Endothelial cell of umbilical vein (primary cell): ENCODE data around the gene RAB39B. TPM values are rescaled to one million over a fixed set of nuclear protein-coding genes. Genes with fewer than 3 reads are reported as not detected.

ENCODE experiments used
- BruUV-seq: library from RNA; stranded (reverse); fragments of 400-500 nt; replicated peaks from 2 replicates; lab custom pipeline; 2021; lab: Mats Ljungman, UMichigan
- CTCF ChIA-PET: fragments of 300-600, 350-600 bp; sonication (Branson Sonifier 250); formaldehyde crosslinking; loops from one replicate; lab custom pipeline; 2021; ENCODE audit warnings: antibody characterized with exemption, inconsistent platforms; lab: Charles Lee
- POLR2A ChIA-PET: fragments of 300-600, 350-600 bp; sonication (Branson Sonifier 250); formaldehyde crosslinking; loops from one replicate; lab custom pipeline; 2021; ENCODE audit warnings: antibody characterized with exemption, inconsistent platforms; lab: Charles Lee
- DNase-seq: peaks from one replicate; pipeline ENCODE4 v3.0.0-alpha.2; 2011; ENCODE audit warnings: low read depth, low spot score
- FAIRE-seq: peaks from 2 replicates; lab custom pipeline; 2011; peaks lifted over from hg19 to GRCh38; lab: Jason Lieb, UNC
- H2AFZ ChIP-seq: 2 replicates; pipeline ENCODE4 v1.6.0; 2012; ENCODE audit warnings: low read depth, low read length, control low read depth, inconsistent platforms
- H3K27ac ChIP-seq: 2 replicates; pipeline ENCODE4 v1.5.1; 2011; ENCODE audit warnings: low read depth, mild to moderate bottlenecking, control low read depth, low read length, moderate library complexity; ENCODE audit not compliant: insufficient read depth
- H3K27me3 ChIP-seq, 2 experiments: 2 replicates each; pipeline versions ENCODE4 v1.6.0 to v1.6.1; 2011; ENCODE audit warnings: low read length in 2 of 2, mixed read lengths in 1 of 2; ENCODE audit not compliant: control insufficient read depth in 2 of 2, insufficient read depth in 2 of 2
- H3K36me3 ChIP-seq, 2 experiments: 2 replicates in 1 of 2; 3 replicates in 1 of 2; pipeline ENCODE4 v1.5.1; 2011; ENCODE audit warnings: low read length in 2 of 2, mild to moderate bottlenecking in 1 of 2, moderate library complexity in 1 of 2; ENCODE audit not compliant: control insufficient read depth in 2 of 2, insufficient read depth in 2 of 2; ENCODE audit errors: extremely low read depth in 1 of 2
- H3K4me1 ChIP-seq: 3 replicates; pipeline ENCODE4 v1.5.1; 2011; ENCODE audit warnings: mild to moderate bottlenecking, low read length; ENCODE audit not compliant: control insufficient read depth, insufficient read depth; ENCODE audit errors: extremely low read depth
- H3K4me2 ChIP-seq: 2 replicates; pipeline ENCODE4 v1.6.1; 2011; ENCODE audit warnings: low read length, control low read depth, mixed read lengths; ENCODE audit not compliant: insufficient read depth
- H3K4me3 ChIP-seq, 3 experiments: fragments of 200-600 bp in 1 of 3; sonication (generic), shearing (Covaris generic) in 1 of 3; replicated peaks in 1 of 3; 2 replicates each; pipeline ENCODE4 v1.5.1; 2011 to 2016; ENCODE audit warnings: control low read depth in 3 of 3, low read length in 3 of 3, mild to moderate bottlenecking in 2 of 3, inconsistent platforms in 1 of 3, low read depth in 1 of 3, moderate library complexity in 1 of 3; ENCODE audit not compliant: insufficient read depth in 1 of 3
- H3K79me2 ChIP-seq: 2 replicates; pipeline ENCODE4 v1.6.0; 2012; ENCODE audit warnings: low read length, inconsistent platforms; ENCODE audit not compliant: control insufficient read depth, insufficient read depth
- H3K9ac ChIP-seq: replicated peaks from 2 replicates; pipeline ENCODE3; 2011; ENCODE audit warnings: low read length, control low read depth; ENCODE audit not compliant: insufficient read depth; ENCODE audit errors: extremely low read depth
- H3K9me1 ChIP-seq: replicated peaks from 3 replicates; pipeline ENCODE4 v1.6.0; 2011; ENCODE audit warnings: mild to moderate bottlenecking, low read length; ENCODE audit not compliant: control insufficient read depth, insufficient read depth; ENCODE audit errors: extremely low read depth
- H3K9me3 ChIP-seq: replicated peaks from 2 replicates; pipeline ENCODE4 v1.5.1; 2012; ENCODE audit warnings: low read length, inconsistent platforms; ENCODE audit not compliant: control insufficient read depth, insufficient read depth
- H4K20me1 ChIP-seq: replicated peaks from 2 replicates; pipeline ENCODE3; 2011; ENCODE audit warnings: mild to moderate bottlenecking, low read length; ENCODE audit not compliant: control insufficient read depth, insufficient read depth; ENCODE audit errors: extremely low read depth
- CTCF ChIP-seq, 2 donors: IDR thresholded peaks; 1 replicate in 1 of 2; 2 replicates in 1 of 2; pipeline ENCODE4 v1.5.1; 2011; ENCODE audit warnings: low read length in 2 of 2, mild to moderate bottlenecking in 2 of 2, moderate library complexity in 2 of 2, control low read depth in 1 of 2, inconsistent platforms in 1 of 2, low read depth in 1 of 2; ENCODE audit not compliant: insufficient read depth in 1 of 2; ENCODE audit errors: extremely low read depth in 1 of 2
- EZH2 ChIP-seq: IDR thresholded peaks from 2 replicates; pipeline ENCODE4 v1.6.1; 2012; ENCODE audit warnings: borderline replicate concordance, low read depth, mild to moderate bottlenecking, moderate library complexity, low read length, inconsistent platforms; ENCODE audit not compliant: severe bottlenecking
- FOS ChIP-seq: IDR thresholded peaks from 2 replicates; pipeline ENCODE4 v1.6.1; 2011; ENCODE audit warnings: mild to moderate bottlenecking, low read length, moderate library complexity, borderline replicate concordance; ENCODE audit not compliant: insufficient read depth
- GATA2 ChIP-seq: IDR thresholded peaks from 2 replicates; pipeline ENCODE4 v1.7.0; 2011; ENCODE audit warnings: low read depth, mild to moderate bottlenecking, moderate library complexity, mixed read lengths, low read length; ENCODE audit not compliant: insufficient read length, insufficient read depth
- JUN ChIP-seq: IDR thresholded peaks from 2 replicates; pipeline ENCODE4 v1.6.1; 2011; ENCODE audit warnings: borderline replicate concordance, low read depth; ENCODE audit not compliant: insufficient read length, insufficient read depth
- MAX ChIP-seq: IDR thresholded peaks from 2 replicates; pipeline ENCODE4 v1.6.1; 2011; ENCODE audit not compliant: insufficient read depth, insufficient read length
- MYC ChIP-seq: IDR thresholded peaks from one replicate; pipeline ENCODE4 v1.6.1; 2011; ENCODE audit warnings: mild to moderate bottlenecking, low read depth, low read length
- POLR2A ChIP-seq: IDR thresholded peaks from 2 replicates; pipeline ENCODE4 v1.6.1; 2012; ENCODE audit warnings: low read depth, mild to moderate bottlenecking, control low read depth, low read length
- POLR2AphosphoS5 ChIP-seq: IDR thresholded peaks from 2 replicates; pipeline ENCODE4 v1.6.1; 2012; ENCODE audit warnings: low read depth, mild to moderate bottlenecking, control low read depth, low read length, moderate library complexity; ENCODE audit not compliant: insufficient read depth
- dilution Hi-C: fragments of 300-500 bp; cut with MboI; formaldehyde crosslinking; loops from one replicate; pipeline ENCODE4 v1.15.0; 2019; ENCODE audit warnings: low sequenced_read_pairs; ENCODE audit not compliant: extremely low pct_ligation_motif_present
- intact Hi-C: fragments of 100-400 bp; cut with micrococcal nuclease; formaldehyde crosslinking; loops from one replicate; pipeline ENCODE4 v1.10.0; 2022
- polyA plus RNA-seq, 4 experiments: library from polyadenylated mRNA; depleted of rRNA in 3 of 4; stranded (reverse) in 3 of 4; unstranded in 1 of 4; fragments of >200 nt; gene quantifications; 2 replicates each; pipeline versions ENCODE4 v1.2.1 to v1.2.3, GENCODE V29; 2011 to 2012; ENCODE audit warnings: missing spikeins in 1 of 4
- total RNA-seq: library from RNA; stranded (reverse); gene quantifications from 2 replicates; pipeline ENCODE4 v1.2.3, GENCODE V29; 2021

Gene RAB39B
- total and polyA plus RNA-seq, 2 donors (not counting 3 experiments of a cell fraction or from before 2014, with no cell fraction given): not detected

DNA sequence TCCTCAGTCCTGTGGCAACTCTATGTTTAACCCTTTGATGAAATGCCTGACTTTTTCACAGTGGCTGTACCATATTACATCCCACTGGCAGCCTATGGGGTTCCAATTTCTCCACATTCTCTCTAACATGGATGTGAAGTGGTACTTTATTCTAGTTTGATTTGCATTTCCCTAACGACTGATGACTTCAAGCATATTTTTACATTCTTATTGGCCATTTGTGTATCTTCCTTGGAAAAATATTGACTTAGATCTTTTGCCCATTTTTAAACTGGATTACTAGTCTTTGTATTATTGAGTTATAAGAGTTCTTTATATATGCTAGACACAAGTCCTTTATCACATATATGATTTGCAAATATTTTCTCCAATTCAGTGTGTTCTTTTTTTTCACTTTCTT, 2.1 kb upstream of the RAB39B start:
- intact Hi-C loops: no loop called here
- ChIA-PET CTCF (no interaction called here), POLR2A (no interaction called here)
- dilution Hi-C loops: no loop called here
- Histone ChIP-seq H3K27ac (no peak overlapping the region), H4K20me1 (no peaks in the 10 kb centered on the region), H3K9ac (no peak overlapping the region), H3K79me2 (no peaks in the 10 kb centered on the region), H2AFZ (no peak overlapping the region), H3K9me1 (no peaks in the 10 kb centered on the region), H3K4me1 (no peaks in the 10 kb centered on the region), H3K36me3 (no peaks in the 10 kb centered on the region), H3K4me2 (no peak overlapping the region), H3K9me3 (no peaks in the 10 kb centered on the region), H3K27me3 (peaks cover 3 to 4% of the 10 kb centered on the region in 2 experiments), H3K4me3 (no peak overlapping the region)
- no peak for TF ChIP-seq GATA2
- no peak for TF ChIP-seq CTCF (IDR thresholded peaks at IDR 0.05; ENCODE audit: extremely low read depth in 1 of 2, insufficient read depth in 1 of 2, low read depth in 1 of 2, low read length in 2 of 2)
- TF ChIP-seq EZH2: no peak
- no peak for TF ChIP-seq POLR2AphosphoS5
- TF ChIP-seq JUN: no peak
- TF ChIP-seq POLR2A: no peak
- TF ChIP-seq FOS: no peak
- no peak for TF ChIP-seq MYC
- no peak for TF ChIP-seq MAX
- no peak for DNase-seq
- no peak for FAIRE-seq
- no TSS peak for BruUV-seq
